Colon (tissue), 2 donors: ENCODE results near the gene FAM234A.

ENCODE experiments used
- FAIRE-seq: peaks from 2 replicates; lab custom pipeline; 2012; peaks lifted over from hg19 to GRCh38; lab: Jason Lieb, UNC
- donor health status: control.
- donor health status: control.

Gene FAM234A

GRCh38 chr16:301235-301634 is 66.6 kb downstream of the FAM234A start:
- no peak for FAIRE-seq

GRCh38 chr16:301950-302349 is 67.3 kb downstream of the FAM234A start:
- FAIRE-seq = no peak

- FAIRE-seq = no peak
These were observed 69.3 kb downstream of the FAM234A start for GRCh38 chr16:303760-304505.

GRCh38 chr16:305916-306626 is 71.5 kb downstream of the FAM234A start:
- no peak for FAIRE-seq

- FAIRE-seq = no peak
These were observed 72.3 kb downstream of the FAM234A start for GRCh38 chr16:306911-307370.

- no peak for FAIRE-seq
These were observed 73.2 kb downstream of the FAM234A start for GRCh38 chr16:307691-308312.

GRCh38 chr16:309476-309875 is 74.9 kb downstream of the FAM234A start:
- no peak for FAIRE-seq

GRCh38 chr16:311725-312124 is 77.1 kb downstream of the FAM234A start:
- no peak for FAIRE-seq

- no peak for FAIRE-seq
These were observed 79.7 kb downstream of the FAM234A start for GRCh38 chr16:314351-314750.

GRCh38 chr16:314795-315299 is 80.2 kb downstream of the FAM234A start:
- no peak for FAIRE-seq
